Left renal pelvis (tissue), 4 donors: ENCODE results near the gene KDF1. TPM values are rescaled to one million over a fixed set of nuclear protein-coding genes. Genes with fewer than 3 reads are reported as not detected.

ENCODE experiments used
- DNase-seq, 4 donors: peaks; one replicate each; pipeline ENCODE4 v3.0.0-alpha.2; 2013; ENCODE audit warnings: low read depth in 4 of 4, low spot score in 3 of 4
- polyA plus RNA-seq, 4 donors: library from polyadenylated mRNA; unstranded; fragments of 120-200 nt; gene quantifications; one replicate each; pipeline ENCODE4 v1.2.1, GENCODE V29; 2013; ENCODE audit not compliant: insufficient read length in 4 of 4

Gene KDF1
- polyA plus RNA-seq, 4 donors = 0.20 to 11.0 (median 8.7) TPM

DNA sequence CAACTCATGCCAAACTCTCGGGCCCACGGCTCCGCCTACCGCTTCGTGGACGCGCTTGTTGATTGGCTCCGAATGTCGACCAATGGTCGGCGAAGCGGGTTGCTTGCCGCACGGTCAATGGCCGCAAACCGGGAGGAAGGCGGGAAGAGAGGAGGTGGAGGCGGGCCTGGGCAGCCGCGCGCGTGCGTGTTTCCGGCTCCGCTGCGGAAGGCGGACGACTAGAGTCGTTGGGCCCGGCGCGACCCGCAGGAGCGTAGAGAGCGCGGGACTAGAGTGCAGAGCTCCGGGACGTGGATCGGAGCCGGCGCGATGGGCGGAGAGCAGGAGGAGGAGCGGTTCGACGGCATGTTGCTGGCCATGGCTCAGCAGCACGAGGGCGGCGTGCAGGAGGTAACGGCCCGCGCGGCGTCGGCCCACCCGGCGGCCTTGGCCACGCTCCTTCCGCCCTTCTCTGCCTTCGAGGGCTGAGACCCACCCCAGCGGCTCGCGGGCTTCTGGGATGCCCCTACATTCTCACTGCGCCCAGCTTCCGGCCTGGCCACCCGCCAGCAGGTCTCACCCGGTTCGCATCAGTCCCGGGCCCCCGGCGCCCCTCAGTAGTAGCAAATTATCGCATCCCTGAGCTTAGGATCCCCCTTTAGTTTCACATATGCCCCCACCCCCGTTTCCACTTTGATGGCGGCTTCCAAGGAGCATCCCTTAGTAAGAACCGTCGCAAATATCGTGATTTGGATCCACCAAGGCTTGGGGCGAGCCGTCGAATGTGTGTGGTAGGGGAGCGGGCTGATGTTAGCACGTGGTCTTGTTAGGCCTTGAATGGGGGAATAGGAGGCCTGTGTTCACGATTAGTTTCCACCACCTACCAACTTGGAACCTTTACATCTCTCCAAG, 38.5 kb downstream of the KDF1 start, which contains the start of gene NUDC:
Gene NUDC (plus strand): TSS at position 204 of the 891 bp plus-strand sequence. CDS start 106 bp downstream, at position 310.
- peak; percentile 84 to 91 (median 90) for DNase-seq

DNA sequence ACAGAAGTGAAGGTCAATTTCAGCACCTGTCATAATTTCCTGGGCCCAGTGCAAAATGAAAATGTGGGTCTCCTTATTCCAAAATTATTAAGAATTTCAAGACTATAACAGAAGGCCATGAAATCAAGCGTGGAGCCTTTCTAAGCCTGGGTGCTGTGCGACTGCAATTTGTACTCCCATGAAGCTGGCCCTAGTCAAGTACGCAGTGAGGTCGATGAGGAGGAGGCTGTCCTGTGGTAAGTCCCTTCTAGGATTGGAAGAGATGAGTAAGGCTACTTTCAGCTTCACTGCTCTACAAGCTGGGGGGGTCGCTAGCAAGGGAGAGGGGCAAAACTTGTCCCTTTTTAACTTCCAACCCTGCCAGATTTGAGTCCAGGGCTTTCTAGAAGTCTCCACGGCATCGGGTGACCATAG, 39.1 kb downstream of the KDF1 start:
- DNase-seq = peak in 1 of 4 donors; percentile 16

DNA sequence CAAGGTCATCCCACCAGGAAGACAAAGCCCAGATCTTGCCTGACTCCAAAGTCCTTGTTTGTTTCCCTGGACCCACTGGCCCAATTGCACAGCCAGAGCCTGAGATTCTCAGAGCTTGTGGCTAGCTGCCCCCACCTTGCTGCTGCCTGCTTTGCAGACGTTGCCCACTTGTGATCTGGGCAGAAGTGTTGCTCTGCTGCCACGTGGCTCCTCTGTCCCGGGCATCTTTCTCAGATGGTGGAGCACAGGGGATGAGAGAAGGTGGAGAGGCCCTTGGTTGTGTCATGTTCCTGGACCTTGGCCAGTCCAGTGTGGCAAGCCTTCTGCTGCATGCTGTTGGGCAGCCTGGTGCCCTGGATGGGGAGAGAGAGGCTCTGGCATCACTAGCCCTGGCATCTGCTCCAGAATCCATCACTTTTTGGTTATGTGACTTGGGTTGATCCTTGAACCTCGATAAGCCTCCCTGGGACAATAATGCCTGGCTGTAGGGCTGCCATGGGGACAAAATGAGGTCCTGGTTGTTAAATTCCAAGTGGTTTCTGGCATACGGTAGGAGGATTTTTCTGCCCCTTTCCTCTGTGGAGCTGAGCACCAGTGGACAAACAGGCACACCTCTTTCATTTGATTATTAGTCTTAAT, 44.9 kb downstream of the KDF1 start:
- DNase-seq = no peak

DNA sequence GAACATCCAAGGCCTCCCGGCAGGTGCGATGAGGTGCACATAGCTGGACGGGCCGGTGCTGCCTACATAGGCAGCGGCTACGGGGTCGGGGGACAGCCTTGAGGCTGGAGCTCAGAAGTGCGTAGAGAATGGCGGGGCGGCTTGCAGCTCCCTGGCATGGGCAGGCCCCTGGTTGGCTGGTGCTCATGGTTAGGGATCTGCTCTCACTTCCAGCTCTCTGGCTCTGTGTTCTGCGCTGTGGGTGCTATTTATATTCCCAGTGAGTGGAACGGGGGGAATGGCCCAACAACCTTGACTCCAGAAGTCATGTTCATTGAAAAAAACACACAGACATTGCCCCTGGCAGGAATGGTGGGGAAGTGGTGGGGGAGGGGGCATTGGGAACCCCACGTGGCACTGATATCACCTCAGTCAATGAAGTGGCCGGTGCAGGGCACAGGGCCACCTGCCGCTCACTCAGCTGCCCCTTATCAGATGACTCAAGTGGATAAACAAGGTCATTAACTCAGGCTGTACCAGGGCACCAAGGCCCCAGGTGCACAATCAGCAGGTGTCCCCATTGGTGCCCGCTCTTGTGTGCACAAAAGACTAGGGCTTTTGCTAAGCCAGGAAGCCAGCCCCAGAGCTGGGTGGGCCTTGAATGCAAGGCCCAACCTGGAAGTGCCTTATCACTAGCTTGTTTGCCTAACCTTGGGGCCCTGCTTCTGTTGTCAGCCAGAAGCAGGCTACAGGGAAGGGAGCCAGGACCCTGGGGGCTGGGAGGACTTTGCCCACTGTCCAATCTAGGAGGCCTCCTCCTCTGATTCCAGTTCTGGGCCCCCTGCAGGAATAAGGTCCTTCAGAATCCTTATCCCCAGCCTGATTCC, 46.3 kb downstream of the KDF1 start, which contains the start of gene NR0B2:
Gene NR0B2 (minus strand): TSS at position 222 of the 866 bp plus-strand sequence. CDS start 35 bp downstream, at position 187.
- no peak for DNase-seq

DNA sequence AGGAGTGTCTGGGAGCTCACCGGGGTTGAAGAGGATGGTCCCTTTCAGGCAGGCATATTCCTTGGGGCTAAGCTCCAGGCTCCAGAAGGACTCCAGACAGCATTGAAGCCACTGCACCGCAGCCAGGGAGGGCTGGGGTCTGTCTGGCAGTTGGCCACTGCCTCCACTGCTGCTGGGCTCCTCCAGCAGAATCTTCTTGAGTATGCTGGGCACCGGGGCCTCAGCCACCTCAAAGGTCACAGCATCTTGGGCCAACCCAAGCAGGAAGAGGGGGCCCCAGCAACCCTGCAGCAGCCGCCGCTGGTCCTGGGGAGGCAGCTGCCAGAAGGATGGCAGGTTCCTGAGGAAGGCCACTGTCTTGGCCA, 46.9 kb downstream of the KDF1 start:
- DNase-seq = no peak

DNA sequence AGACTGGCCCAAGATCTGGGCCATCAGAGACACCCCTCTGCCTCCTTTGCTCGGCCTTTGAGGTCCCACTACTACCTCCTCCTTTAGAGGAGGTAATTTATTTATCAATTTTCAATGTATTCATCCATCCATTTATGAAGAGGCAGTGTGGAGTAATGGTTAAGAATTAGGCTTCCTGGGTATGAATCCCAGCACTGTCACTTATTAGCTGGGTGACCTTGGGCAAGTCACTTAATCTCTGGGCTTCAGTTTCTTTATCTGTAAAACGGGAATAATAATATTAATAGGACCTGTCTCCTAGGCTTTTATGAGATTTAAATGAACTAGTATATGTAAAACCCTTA, 48.1 kb downstream of the KDF1 start:
- no peak for DNase-seq

DNA sequence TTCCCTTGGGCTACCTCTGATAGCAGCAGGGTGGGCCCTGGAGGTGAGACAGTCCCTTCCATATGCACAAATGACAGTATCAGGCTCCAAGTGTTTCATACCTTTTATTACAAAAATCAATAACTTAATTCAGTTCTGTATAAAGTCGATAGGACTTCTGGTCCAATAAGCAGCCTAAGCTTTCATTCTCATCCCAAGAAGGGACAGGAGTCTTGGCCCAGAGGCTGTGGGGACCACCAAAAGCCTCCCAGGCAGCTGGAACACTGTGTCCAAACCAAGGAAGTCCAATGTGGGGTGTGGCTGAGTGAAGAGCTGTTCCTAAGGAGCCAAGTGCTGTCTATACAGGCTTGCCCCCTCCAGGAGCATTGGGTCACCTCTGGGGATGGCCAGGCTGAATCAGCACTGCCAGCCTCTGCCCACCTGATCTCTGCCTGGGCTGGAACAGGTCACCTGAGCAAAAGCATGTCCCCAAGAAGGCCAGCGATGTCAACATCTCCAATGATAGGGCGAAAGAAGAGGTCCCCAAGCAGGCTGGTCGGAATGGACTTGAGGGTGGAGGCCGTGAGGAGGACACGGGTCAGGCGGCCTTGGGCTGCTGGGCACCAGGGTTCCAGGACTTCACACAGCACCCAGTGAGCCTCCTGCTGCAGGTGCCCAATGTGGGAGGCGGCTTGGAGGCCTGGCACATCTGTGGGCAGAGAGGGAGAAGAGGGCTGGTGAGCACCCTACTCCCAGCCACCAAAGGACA, 48.7 kb downstream of the KDF1 start:
- no peak for DNase-seq

DNA sequence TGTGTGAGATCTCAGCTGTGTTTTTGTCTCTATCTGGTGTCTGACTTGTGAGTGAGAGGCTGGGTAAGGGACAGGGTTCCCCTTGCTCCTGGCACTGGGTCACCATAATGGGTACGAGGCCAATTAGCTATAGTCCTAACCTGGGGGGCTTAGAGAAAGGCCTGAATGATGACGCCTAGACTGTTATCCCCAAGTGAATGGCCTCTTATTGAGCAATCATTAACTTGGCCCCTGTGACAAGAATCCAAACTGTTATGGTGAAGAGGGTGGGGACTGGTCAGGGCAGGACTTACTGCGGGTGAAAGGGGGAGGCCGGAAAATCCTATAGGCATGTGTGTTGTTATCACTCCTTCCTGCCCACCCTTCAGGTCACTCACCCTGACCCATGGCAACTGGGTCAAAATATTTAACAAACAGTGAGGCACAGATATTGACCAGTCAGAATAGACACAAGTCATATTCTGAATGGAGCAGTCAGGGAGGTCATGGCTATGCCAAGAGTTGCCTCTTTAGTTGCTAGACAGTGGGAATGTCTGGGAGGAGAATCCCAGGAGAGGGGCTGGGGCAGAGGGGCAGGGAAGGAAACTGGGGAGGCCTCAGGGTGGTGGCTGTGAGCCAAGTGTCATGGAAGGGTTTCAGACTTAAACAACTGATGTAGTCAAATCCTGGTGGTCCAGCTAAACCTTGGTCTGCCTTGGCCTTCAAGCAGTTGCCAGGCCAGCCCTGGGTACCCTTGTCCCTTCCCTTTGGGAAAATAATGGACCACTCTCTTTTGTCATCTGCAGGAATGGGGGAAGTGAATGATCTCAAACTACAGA, 49.7 kb downstream of the KDF1 start:
- DNase-seq = no peak

DNA sequence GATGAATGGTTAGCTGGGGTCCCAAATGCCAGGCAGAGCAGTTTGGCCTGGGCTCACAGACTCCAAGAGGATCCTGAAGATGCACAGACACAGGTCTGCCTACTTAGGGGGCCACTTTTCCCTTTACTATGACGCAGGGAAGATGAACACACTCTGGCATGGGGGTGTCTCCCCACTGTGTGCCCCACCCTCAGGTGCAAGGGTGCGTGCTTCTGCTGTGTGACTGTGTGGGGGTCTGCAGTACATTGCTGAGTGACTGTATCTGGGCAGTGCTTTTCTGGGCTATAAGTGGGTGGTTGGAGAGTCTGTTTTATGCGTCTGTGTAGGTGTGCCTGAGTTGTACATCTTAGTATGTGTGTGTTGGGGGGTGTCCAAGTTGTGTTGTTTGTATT, 50.3 kb downstream of the KDF1 start:
- no peak for DNase-seq

DNA sequence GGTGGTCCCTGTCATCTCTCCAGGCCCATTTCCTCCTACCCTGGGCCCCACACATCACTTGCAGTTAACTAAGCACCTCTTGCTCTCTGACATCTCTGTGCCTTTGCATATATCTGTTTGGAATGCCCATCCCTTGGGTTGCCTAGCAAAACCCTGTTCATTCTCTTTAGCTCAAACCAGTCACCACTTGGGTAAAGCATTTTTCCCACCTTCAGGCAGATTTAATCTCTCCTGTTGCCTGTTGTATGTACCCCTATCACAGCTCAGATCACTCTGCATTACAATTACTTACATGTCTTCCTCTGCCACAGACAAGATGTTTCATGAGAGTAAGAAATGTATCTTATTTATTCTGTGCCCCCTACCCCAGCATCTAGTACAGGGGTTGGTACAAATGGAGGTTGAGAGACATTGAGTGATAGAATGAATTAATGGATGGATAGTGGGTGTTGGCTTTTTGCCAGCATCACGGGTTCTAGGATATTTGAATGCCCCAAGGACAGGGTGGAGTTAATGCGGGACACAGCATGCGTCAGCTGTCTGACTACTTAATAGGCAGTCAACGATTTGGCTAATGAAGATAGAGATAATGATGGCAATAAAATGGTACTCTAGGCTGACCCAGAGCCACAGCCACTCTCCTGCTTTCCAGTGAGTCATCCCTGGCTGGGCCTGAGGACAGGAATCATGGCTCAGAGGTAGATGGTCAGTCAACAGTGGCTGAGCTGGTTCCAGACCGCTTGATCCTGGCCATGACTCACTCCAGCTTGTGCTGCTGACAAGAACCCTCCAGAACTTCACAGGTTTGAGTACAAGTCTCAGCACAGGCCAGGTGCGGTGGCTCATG, 53.0 kb downstream of the KDF1 start:
- no peak for DNase-seq

DNA sequence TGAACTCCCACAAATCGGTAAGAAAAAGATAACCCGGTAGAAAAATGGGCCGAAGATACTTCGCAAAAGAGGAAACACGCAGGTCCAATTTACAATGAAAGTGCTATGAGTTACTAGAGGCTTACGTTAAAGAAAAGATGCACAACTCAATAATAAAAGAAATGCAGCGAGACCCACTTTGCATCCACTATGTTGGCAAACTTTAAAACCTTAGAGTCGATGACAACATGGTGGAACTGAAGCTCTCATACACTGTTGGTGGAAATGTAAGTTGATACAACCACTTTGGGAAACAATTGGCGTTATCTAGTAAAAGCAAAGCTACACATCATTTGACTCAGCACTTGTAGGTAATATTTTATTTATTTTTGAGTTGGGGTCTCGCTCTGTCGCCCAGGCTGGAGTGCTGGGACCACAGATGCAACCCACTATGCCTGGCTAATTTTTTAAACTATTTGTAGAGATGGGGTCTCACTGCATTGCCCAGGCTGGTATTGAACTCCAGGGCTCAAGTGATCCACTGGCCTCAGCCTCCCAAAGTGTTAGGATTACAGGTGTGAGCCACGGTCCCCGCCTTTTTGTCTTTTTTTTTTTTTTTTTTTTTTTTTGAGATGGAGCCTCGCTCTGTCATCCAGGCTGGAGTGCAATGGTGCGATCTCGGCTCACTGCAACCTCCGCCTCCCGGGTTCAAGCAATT, 59.3 kb downstream of the KDF1 start:
- DNase-seq = no peak

DNA sequence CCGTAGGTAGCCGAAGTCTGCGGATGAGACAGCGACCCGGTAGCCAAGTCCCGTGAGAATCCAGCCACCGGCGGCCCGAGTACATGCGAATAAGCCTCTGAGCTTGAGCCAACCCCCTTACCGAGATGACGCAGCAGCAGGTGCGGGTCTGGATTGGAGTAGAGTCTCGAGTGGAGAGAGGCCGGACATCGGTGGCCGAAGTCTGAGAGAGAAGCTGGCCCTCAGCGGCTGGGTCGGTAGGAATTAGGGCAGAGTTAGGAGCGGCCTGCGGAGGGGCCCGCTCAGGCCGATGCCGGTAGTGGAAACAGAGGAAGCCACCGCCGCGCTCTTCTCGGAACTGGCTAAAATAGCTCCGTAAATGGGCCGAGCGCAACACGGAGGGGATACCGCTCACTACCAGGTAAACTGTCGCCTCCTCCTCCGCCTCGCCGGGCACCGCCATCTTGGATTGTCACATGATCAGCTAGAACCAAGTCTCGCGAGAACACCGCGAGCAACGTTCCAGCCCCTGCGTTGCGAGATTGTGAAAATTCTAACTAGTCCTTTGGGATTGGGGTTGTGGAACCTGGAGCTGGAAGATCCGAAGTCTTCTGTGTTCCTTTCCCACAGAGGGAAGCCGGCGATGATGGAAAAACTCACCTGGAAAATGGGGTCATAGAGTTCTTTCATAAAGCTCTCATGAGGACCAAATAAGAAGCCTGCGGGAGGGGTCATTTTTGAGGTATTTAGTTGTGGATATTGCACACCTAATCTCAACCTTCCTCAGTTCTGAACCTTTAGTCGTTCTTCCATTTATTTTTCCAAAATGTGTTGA, 60.1 kb downstream of the KDF1 start, which contains the start of gene GPATCH3:
Gene GPATCH3 (minus strand): TSS at position 467 of the 814 bp plus-strand sequence. CDS start 25 bp downstream, at position 442.
- DNase-seq = peak; percentile 81 to 91 (median 85)

Other genes with a start within 250 kb of the KDF1 start
- gene PIGV, start 172.5 kb downstream of the KDF1 start, polyA plus RNA-seq = 10 to 100 TPM; 13.1 to 18.3 (median 16.8) TPM
- gene ZDHHC18, start 133.8 kb downstream of the KDF1 start, polyA plus RNA-seq = 10 to 100 TPM; 19.4 to 23.3 (median 21.7) TPM
- gene SFN, start 97.3 kb downstream of the KDF1 start, polyA plus RNA-seq = under 1 TPM; 0.49 to 1.00 (median 0.70) TPM
- gene GPN2, start 70.2 kb downstream of the KDF1 start, polyA plus RNA-seq = 10 to 100 TPM; 20.1 to 34.5 (median 30.1) TPM
- 10 to 100 TPM; 11.4 to 17.6 (median 12.9) TPM for gene GPATCH3, start 60.0 kb downstream of the KDF1 start, polyA plus RNA-seq
- gene NR0B2, start 46.5 kb downstream of the KDF1 start, polyA plus RNA-seq = 1 to 10 TPM in 2 of 4 donors, under 1 TPM in 2; 0.27 to 1.5 (median 1.1) TPM
- 10 to 100 TPM; 57.2 to 99.1 (median 89.5) TPM for gene NUDC, start 38.7 kb downstream of the KDF1 start, polyA plus RNA-seq
- gene TRNP1, start 33.2 kb upstream of the KDF1 start, polyA plus RNA-seq = 1 to 10 TPM; 4.6 to 7.6 (median 6.6) TPM
- 1 to 10 TPM in 2 of 4 donors, under 1 TPM in 2; 0.72 to 1.6 (median 0.93) TPM for gene TENT5B, start 52.4 kb upstream of the KDF1 start, polyA plus RNA-seq
- gene SLC9A1, start 194.7 kb upstream of the KDF1 start, polyA plus RNA-seq = 10 to 100 TPM; 25.2 to 28.9 (median 26.5) TPM